GM12873 (cell line): ENCODE data around the gene GMNN.

Experiments
- CTCF ChIP-seq: IDR thresholded peaks from 2 replicates; pipeline ENCODE4 v1.5.1; 2012; ENCODE audit warnings: low read depth, mild to moderate bottlenecking, moderate library complexity, low read length, control low read depth; ENCODE audit not compliant: insufficient read depth; ENCODE audit errors: missing control alignments

Gene GMNN

GRCh38 chr6:24807584-24807983, 32.8 kb downstream of the GMNN start:
- no peak for TF ChIP-seq CTCF

- TF ChIP-seq CTCF: no peak
Observed at GRCh38 chr6:24809728-24810127, 35.0 kb downstream of the GMNN start.

- TF ChIP-seq CTCF: no peak
Observed at GRCh38 chr6:24818346-24818745, 43.6 kb downstream of the GMNN start.

- no peak for TF ChIP-seq CTCF
Observed at GRCh38 chr6:24821860-24822444, 47.2 kb downstream of the GMNN start.

- TF ChIP-seq CTCF: no peak
Observed at GRCh38 chr6:24822696-24823095, 48.0 kb downstream of the GMNN start.

GRCh38 chr6:24823185-24823584, 48.4 kb downstream of the GMNN start:
- no peak for TF ChIP-seq CTCF

- TF ChIP-seq CTCF: no peak
Observed at GRCh38 chr6:24824142-24824938, 49.6 kb downstream of the GMNN start.
